Measurements from ENCODE around the gene SLC22A12. TPM values are rescaled to one million over a fixed set of nuclear protein-coding genes. Genes with fewer than 3 reads are reported as not detected.

Gene SLC22A12
- total RNA-seq, 4 donors from 2014 or later: not detected

DNA sequence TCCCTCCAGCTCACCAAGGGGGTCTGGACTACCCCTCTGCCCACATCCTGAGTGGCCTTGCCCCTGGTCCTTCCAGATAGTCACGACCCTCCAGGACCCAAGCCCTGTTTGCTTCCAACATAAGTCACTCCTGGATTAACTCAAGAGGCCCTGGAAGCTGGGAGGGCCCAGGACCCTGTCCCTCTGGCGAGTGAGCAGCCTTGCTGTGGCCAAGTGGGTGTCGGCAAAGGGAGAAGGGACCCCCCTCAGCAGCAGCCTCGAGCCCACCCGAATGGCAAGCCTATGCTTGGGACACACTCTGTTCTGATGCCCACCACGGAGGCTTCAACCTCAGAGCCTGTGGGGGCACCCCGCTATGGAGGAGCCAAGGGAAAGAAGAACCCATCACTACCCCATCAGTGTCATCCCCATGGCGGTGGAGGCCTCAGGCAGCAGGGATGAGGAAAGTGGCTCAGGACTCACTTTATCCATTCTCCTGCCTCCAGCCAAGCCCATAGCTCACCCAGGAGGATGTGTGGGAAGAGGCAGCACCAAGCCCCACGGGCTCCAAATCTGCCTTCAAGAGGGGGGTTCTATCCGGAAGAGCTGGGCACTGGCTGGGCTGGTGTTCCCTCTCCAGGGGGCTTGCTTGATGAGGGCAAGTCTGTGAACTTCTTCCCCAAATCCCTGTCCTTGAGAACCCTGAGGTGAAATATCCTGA is 12.5 kb downstream of the SLC22A12 start:
- Histone ChIP-seq H3K27ac (no peak overlapping the region), H3K4me1 (peaks cover 0 to 4% (median 0%) of the 10 kb centered on the region in 4 donors), H3K4me3 (no peak overlapping the region), H3K9me3 (no peaks in the 10 kb centered on the region), H3K27me3 (no peaks in the 10 kb centered on the region), H3K36me3 (no peaks in the 10 kb centered on the region)
- in situ Hi-C loops (cut with MboI; ENCODE audit: low pct_ligation_motif_present in 1 of 4, low pct_unique_long_range_greater_than_20kb in 1 of 4, low sequenced_read_pairs in 3 of 4): no loop called here
- no peak for TF ChIP-seq POLR2AphosphoS5 (IDR thresholded peaks at IDR 0.05)
- TF ChIP-seq POLR2A (IDR thresholded peaks at IDR 0.05): no peak
- TF ChIP-seq, protein P1, sequence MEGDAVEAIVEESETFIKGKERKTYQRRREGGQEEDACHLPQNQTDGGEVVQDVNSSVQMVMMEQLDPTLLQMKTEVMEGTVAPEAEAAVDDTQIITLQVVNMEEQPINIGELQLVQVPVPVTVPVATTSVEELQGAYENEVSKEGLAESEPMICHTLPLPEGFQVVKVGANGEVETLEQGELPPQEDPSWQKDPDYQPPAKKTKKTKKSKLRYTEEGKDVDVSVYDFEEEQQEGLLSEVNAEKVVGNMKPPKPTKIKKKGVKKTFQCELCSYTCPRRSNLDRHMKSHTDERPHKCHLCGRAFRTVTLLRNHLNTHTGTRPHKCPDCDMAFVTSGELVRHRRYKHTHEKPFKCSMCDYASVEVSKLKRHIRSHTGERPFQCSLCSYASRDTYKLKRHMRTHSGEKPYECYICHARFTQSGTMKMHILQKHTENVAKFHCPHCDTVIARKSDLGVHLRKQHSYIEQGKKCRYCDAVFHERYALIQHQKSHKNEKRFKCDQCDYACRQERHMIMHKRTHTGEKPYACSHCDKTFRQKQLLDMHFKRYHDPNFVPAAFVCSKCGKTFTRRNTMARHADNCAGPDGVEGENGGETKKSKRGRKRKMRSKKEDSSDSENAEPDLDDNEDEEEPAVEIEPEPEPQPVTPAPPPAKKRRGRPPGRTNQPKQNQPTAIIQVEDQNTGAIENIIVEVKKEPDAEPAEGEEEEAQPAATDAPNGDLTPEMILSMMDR (IDR thresholded peaks at IDR 0.05): no peak
- no peak for DNase-seq
- 73% methylated on average over 10 of the region's 10 CpGs; no CpG with 5 or more reads in 1 of the 2 donors for WGBS, 2 donors (ENCODE audit: low coverage in 1 of 2)
- intact Hi-C loops (cut with DNase I; ENCODE audit: low total_unique reads): no loop called here

DNA sequence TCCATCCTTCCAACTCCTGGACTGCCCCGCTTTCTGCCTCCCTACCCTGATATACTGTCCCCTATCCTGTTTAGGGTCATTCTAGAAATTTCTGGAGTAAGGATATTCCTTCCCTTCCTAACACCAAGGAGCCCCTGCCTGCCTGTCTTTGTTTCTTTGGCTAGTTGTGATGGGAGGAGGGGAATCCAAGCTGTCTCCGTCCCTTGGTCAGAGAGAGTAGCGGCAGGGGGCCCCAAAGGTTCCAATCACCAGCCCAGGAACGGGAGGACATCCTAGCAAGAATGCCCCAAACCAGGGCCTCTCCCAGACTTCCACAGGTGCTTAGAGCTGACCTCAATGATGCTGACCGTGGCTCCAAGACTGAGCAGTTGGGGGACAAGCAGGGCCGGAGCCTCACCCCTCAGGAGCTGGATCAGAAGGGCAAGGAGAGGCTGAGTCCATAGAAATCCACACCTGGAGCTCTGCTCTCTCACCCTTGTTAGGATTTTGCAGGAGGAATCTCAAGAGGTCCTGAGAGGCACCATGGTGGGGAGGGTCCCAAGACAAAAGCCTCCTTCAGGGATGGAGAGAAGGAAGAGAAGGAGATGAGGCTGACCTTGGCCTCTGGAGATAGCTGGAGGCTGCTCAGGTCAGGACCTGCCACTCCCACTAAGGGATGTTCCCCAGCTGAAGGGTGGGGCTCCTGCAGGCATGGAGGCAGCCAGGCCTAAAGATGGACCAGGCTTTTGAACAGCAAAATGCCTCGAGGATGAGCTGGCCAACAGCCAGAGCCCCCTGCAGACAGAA is 13.6 kb downstream of the SLC22A12 start:
- in situ Hi-C loops (cut with MboI; ENCODE audit: low pct_ligation_motif_present in 1 of 4, low pct_unique_long_range_greater_than_20kb in 1 of 4, low sequenced_read_pairs in 3 of 4) (no loop called here), intact Hi-C loops (cut with DNase I; ENCODE audit: low total_unique reads) (no loop called here)
- DNase-seq: no peak
- no peak for TF ChIP-seq POLR2A (IDR thresholded peaks at IDR 0.05)
- TF ChIP-seq, protein P1 (IDR thresholded peaks at IDR 0.05): no peak
- no peak for TF ChIP-seq EP300 (IDR thresholded peaks at IDR 0.05; ENCODE audit: low read depth)
- no peak for TF ChIP-seq POLR2AphosphoS5 (IDR thresholded peaks at IDR 0.05)
- H3K36me3 ChIP-seq: no peaks in the 10 kb centered on the region
- H3K4me1 ChIP-seq: peaks cover 0 to 4% (median 0%) of the 10 kb centered on the region in 4 donors
- H3K27ac ChIP-seq: no peak overlapping the region
- no peak overlapping the region for H3K4me3 ChIP-seq
- H3K9me3 ChIP-seq: no peaks in the 10 kb centered on the region
- WGBS, 2 donors (ENCODE audit: low coverage in 1 of 2): 58 to 76% methylated on average over 2 to 7 of the region's 7 CpGs
- no peaks in the 10 kb centered on the region for H3K27me3 ChIP-seq

GRCh38 chr11:64605244-64605560 is 14.2 kb downstream of the SLC22A12 start:
- TF ChIP-seq POLR2AphosphoS5 (IDR thresholded peaks at IDR 0.05): no peak
- TF ChIP-seq EP300 (IDR thresholded peaks at IDR 0.05; ENCODE audit: low read depth): no peak
- TF ChIP-seq, protein P1 (IDR thresholded peaks at IDR 0.05): no peak
- Histone ChIP-seq H3K9me3 (no peaks in the 10 kb centered on the region), H3K27me3 (no peaks in the 10 kb centered on the region), H3K36me3 (no peaks in the 10 kb centered on the region), H3K27ac (no peak overlapping the region), H3K4me1 (peaks cover 0 to 4% (median 0%) of the 10 kb centered on the region in 4 donors), H3K4me3 (no peak overlapping the region)
- in situ Hi-C loops (cut with MboI; ENCODE audit: low pct_ligation_motif_present in 1 of 4, low pct_unique_long_range_greater_than_20kb in 1 of 4, low sequenced_read_pairs in 3 of 4) (no loop called here), intact Hi-C loops (cut with DNase I; ENCODE audit: low total_unique reads) (no loop called here)
- 20 to 76% methylated on average over 1 to 10 of the region's 10 CpGs for WGBS, 2 donors (ENCODE audit: low coverage in 1 of 2)
- DNase-seq: no peak

DNA sequence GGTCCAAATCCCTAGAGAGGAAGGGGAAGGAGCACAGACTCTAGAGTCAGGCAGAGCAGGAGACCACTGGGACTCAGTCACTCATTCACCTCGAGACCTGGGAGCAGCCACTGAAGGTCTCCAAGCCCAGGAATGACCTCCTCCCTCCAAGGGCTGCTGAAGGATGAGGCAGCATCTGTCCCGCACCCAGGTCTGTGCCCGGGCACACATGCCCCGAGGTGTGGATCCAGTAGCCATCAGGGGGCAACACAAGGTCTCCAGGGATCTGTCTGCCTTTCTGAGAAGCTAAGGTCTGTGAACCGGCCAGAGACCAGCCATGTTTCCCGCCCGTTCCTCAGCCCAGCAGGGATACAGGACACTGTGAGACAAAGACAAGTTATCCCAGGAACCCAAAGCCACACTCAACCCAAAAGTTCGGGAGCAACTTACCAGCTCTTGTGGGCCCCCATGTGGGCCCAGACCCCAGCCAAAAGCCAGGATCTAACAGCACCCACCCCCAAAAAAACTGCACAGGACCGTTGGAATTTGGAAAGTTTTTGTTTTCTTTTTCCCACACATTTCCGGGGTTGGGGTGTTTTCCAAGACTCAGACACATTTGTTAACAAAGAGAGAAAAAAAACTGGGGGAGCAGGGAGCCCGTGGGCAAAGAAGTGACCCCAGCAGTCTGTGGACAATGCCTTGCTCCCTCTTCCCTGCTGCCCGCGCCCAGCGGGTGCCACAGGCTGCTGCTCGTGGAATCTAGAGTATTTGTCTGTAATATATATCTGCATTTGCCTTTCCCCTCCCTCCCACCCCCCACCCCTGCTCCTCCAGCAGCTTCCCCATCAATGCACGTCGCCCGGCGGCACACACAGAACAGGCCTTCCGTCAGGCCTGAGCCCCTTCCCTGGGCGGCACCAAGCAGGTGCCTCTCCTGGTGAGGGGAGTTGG is 14.9 kb downstream of the SLC22A12 start:
- WGBS, 2 donors (ENCODE audit: low coverage in 1 of 2): 82 to 91% methylated on average over 5 to 21 of the region's 21 CpGs

More for the DNA sequence above, 14.9 kb downstream of the SLC22A12 start:
- no peaks in the 10 kb centered on the region for H3K27me3 ChIP-seq
- no peaks in the 10 kb centered on the region for H3K36me3 ChIP-seq
- TF ChIP-seq, protein P1 (IDR thresholded peaks at IDR 0.05): no peak
- TF ChIP-seq EP300 (IDR thresholded peaks at IDR 0.05; ENCODE audit: low read depth) (no peak), POLR2A (IDR thresholded peaks at IDR 0.05) (no peak)
- in situ Hi-C loops (cut with MboI; ENCODE audit: low pct_ligation_motif_present in 1 of 4, low pct_unique_long_range_greater_than_20kb in 1 of 4, low sequenced_read_pairs in 3 of 4): no loop called here
- no peaks in the 10 kb centered on the region for H3K9me3 ChIP-seq
- no peak overlapping the region for H3K27ac ChIP-seq
- DNase-seq: no peak
- H3K4me3 ChIP-seq: no peak overlapping the region
- intact Hi-C loops (cut with DNase I; ENCODE audit: low total_unique reads): no loop called here
- peaks cover 0 to 4% (median 0%) of the 10 kb centered on the region in 4 donors for H3K4me1 ChIP-seq

Measured in transverse colon (tissue), 4 donors.